HG03432 (cell line): ENCODE results near the gene NFYC.
"Not testable (repeated sequence)": the region's sequence is repeated elsewhere in the genome, so short reads cannot be mapped to it uniquely, and the experiment has no call there.

ENCODE experiments used
- ATAC-seq: cut with Tn5 transposase; IDR thresholded peaks from one replicate; pipeline ENCODE4 v1.9.1; 2021; ENCODE audit warnings: mild to moderate bottlenecking, moderate library complexity; ENCODE audit not compliant: unreplicated experiment

Gene NFYC

GRCh38 chr1:40704817-40705733, 13.6 kb downstream of the NFYC start:
- ATAC-seq, result no peak

GRCh38 chr1:40706626-40707025, 15.1 kb downstream of the NFYC start:
- no peak for ATAC-seq

GRCh38 chr1:40708750-40709099, 17.2 kb downstream of the NFYC start:
- peak; percentile 78 for ATAC-seq

- ATAC-seq, result peak; percentile 88
These were observed 17.7 kb downstream of the NFYC start for GRCh38 chr1:40709100-40709801.

- ATAC-seq, result no peak
These were observed 18.3 kb downstream of the NFYC start for GRCh38 chr1:40709802-40710278.

- no peak for ATAC-seq
These were observed 19.2 kb downstream of the NFYC start for GRCh38 chr1:40710581-40711315.

GRCh38 chr1:40711465-40712404, 20.2 kb downstream of the NFYC start:
- no peak for ATAC-seq

GRCh38 chr1:40712405-40712944, 21.0 kb downstream of the NFYC start:
- ATAC-seq, result no peak

GRCh38 chr1:40712997-40713396, 21.5 kb downstream of the NFYC start:
- no peak for ATAC-seq

- ATAC-seq, result no peak
These were observed 24.1 kb downstream of the NFYC start for GRCh38 chr1:40715491-40716059.

- no peak for ATAC-seq
These were observed 25.6 kb downstream of the NFYC start for GRCh38 chr1:40717065-40717464.

GRCh38 chr1:40717955-40718354, 26.5 kb downstream of the NFYC start:
- ATAC-seq, result no peak

GRCh38 chr1:40720493-40720892, 29.0 kb downstream of the NFYC start:
- no peak for ATAC-seq

- no peak for ATAC-seq
These were observed 31.1 kb downstream of the NFYC start for GRCh38 chr1:40722622-40723021.

GRCh38 chr1:40723196-40723955, 31.9 kb downstream of the NFYC start:
- no peak for ATAC-seq

- not testable (repeated sequence) for ATAC-seq
These were observed 36.2 kb downstream of the NFYC start for GRCh38 chr1:40727662-40728061.

GRCh38 chr1:40729316-40729862, 37.9 kb downstream of the NFYC start:
- not testable (repeated sequence) for ATAC-seq

- ATAC-seq, result no peak
These were observed 41.3 kb downstream of the NFYC start for GRCh38 chr1:40732756-40733301.
